Liver (tissue), 3 donors: ENCODE results near the gene ACSBG1.

ENCODE experiments used
- CTCF ChIP-seq: fragments of 150-350 bp; IDR thresholded peaks from 2 replicates; pipeline ENCODE4 v1.5.1; 2017; ENCODE audit warnings: improper control_type of control experiment, low read depth, low read length; ENCODE audit not compliant: missing input control
- EGR1 ChIP-seq, 2 donors: IDR thresholded peaks; 2 replicates each; pipeline ENCODE4 v1.6.1; 2016 to 2018; ENCODE audit warnings: antibody characterized with exemption in 2 of 2, low read depth in 2 of 2
- FOXA1 ChIP-seq: IDR thresholded peaks from 2 replicates; pipeline ENCODE4 v1.6.1; 2016; ENCODE audit warnings: antibody characterized with exemption
- GABPA ChIP-seq, 2 donors: IDR thresholded peaks in 1 of 2; conservative IDR thresholded peaks in 1 of 2; 2 replicates each; pipeline ENCODE4 v1.6.1; 2016; ENCODE audit warnings: antibody characterized with exemption in 2 of 2, mild to moderate bottlenecking in 1 of 2, moderate library complexity in 1 of 2
- JUND ChIP-seq, 2 donors: IDR thresholded peaks; 2 replicates each; pipeline ENCODE4 v1.6.1; 2016; ENCODE audit warnings: antibody characterized with exemption in 2 of 2
- MAX ChIP-seq: IDR thresholded peaks from 2 replicates; pipeline ENCODE4 v1.6.1; 2016; ENCODE audit warnings: antibody characterized with exemption
- RAD21 ChIP-seq, 2 donors: IDR thresholded peaks; 2 replicates each; pipeline ENCODE4 v1.6.1; 2016; ENCODE audit warnings: antibody characterized with exemption in 2 of 2, mild to moderate bottlenecking in 2 of 2
- REST ChIP-seq: IDR thresholded peaks from 2 replicates; pipeline ENCODE4 v1.6.1; 2016; ENCODE audit warnings: antibody characterized with exemption, mild to moderate bottlenecking
- RXRA ChIP-seq, 2 donors: IDR thresholded peaks; 2 replicates each; pipeline ENCODE4 v1.6.1; 2017 to 2018; ENCODE audit warnings: antibody characterized with exemption in 2 of 2, mild to moderate bottlenecking in 1 of 2
- TAF1 ChIP-seq: conservative IDR thresholded peaks from 2 replicates; pipeline ENCODE4 v1.6.1; 2016; ENCODE audit warnings: antibody characterized with exemption, mild to moderate bottlenecking
- YY1 ChIP-seq: IDR thresholded peaks from 2 replicates; pipeline ENCODE4 v1.6.1; 2016; ENCODE audit warnings: antibody characterized with exemption, mild to moderate bottlenecking
- donor health status: healthy.
- donor health status: healthy.

- no peak for TF ChIP-seq CTCF
- TF ChIP-seq YY1 = no peak
- TF ChIP-seq RAD21 (IDR thresholded peaks at IDR 0.05) = no peak
- no peak for TF ChIP-seq EGR1 (IDR thresholded peaks at IDR 0.05; ENCODE audit: low read depth in 2 of 2)
- no peak for TF ChIP-seq REST
- no peak for TF ChIP-seq RXRA (IDR thresholded peaks at IDR 0.05)
- TF ChIP-seq FOXA1 = no peak
- TF ChIP-seq JUND (IDR thresholded peaks at IDR 0.05) = no peak
- no peak for TF ChIP-seq MAX
- no peak for TF ChIP-seq GABPA (IDR thresholded peaks at IDR 0.05 in 1 of 2, conservative IDR thresholded peaks at IDR 0.05 in 1 of 2)
- TF ChIP-seq TAF1 = no peak
Observed at GRCh38 chr15:78239811-78240210, 5.4 kb upstream of the ACSBG1 start.
